H1 (cell line): ENCODE results near the gene AFF1. TPM values are rescaled to one million over a fixed set of nuclear protein-coding genes. Genes with fewer than 3 reads are reported as not detected.

Experiments
- CTCF ChIA-PET: fragments of 300-600 bp; sonication (Branson Sonifier 250); formaldehyde crosslinking; loops from one replicate; lab custom pipeline; 2021; ENCODE audit not compliant: partially characterized antibody; lab: Charles Lee
- POLR2A ChIA-PET: fragments of 300-600 bp; sonication (Branson Sonifier 250); formaldehyde crosslinking; loops from one replicate; lab custom pipeline; 2021; ENCODE audit warnings: inconsistent platforms; ENCODE audit not compliant: partially characterized antibody; lab: Charles Lee
- DNase-seq, 2 experiments: peaks; one replicate each; pipeline versions ENCODE4 v3.0.0 to v3.0.0-alpha.2; 2010 to 2022; ENCODE audit warnings: low spot score in 2 of 2, low read depth in 1 of 2, mixed read lengths in 1 of 2
- FAIRE-seq: peaks from 2 replicates; lab custom pipeline; 2011; peaks lifted over from hg19 to GRCh38; lab: Jason Lieb, UNC
- H2AFZ ChIP-seq: 2 replicates; pipeline ENCODE4 v1.8.1; 2012; ENCODE audit warnings: low read length, inconsistent platforms
- H2AK5ac ChIP-seq: 2 replicates; pipeline ENCODE4 v1.6.1; 2013; ENCODE audit warnings: low read depth, low read length
- H2BK120ac ChIP-seq: replicated peaks from 2 replicates; pipeline ENCODE3; 2013; ENCODE audit warnings: low read depth, low read length, inconsistent platforms
- H2BK12ac ChIP-seq: 2 replicates; pipeline ENCODE4 v1.6.1; 2013; ENCODE audit warnings: low read depth, low read length
- H2BK15ac ChIP-seq: 2 replicates; pipeline ENCODE4 v1.6.1; 2013; ENCODE audit warnings: low read length
- H2BK20ac ChIP-seq: 2 replicates; pipeline ENCODE4 v1.6.1; 2013; ENCODE audit warnings: low read length
- H2BK5ac ChIP-seq: 2 replicates; pipeline ENCODE4 v1.6.1; 2013; ENCODE audit warnings: low read depth, low read length
- H3K14ac ChIP-seq: 2 replicates; pipeline ENCODE4 v1.6.1; 2013; ENCODE audit warnings: inconsistent platforms; ENCODE audit not compliant: insufficient read length
- H3K18ac ChIP-seq: 2 replicates; pipeline ENCODE4 v1.6.1; 2013; ENCODE audit warnings: low read length; ENCODE audit errors: extremely low read depth
- H3K23ac ChIP-seq: 2 replicates; pipeline ENCODE4 v1.6.1; 2013; ENCODE audit warnings: inconsistent platforms; ENCODE audit not compliant: insufficient read length
- H3K23me2 ChIP-seq: 2 replicates; pipeline ENCODE4 v1.6.1; 2013; ENCODE audit warnings: low read depth, low read length
- H3K27ac ChIP-seq: 2 replicates; pipeline ENCODE4 v1.6.1; 2011; ENCODE audit warnings: low read depth, low read length, inconsistent platforms
- H3K27me3 ChIP-seq, 4 experiments: replicated peaks in 1 of 4; 1 replicate in 1 of 4; 2 replicates in 3 of 4; pipeline versions ENCODE4 v1.6.1 to v1.8.1; 2011 to 2013; ENCODE audit warnings: low read length in 3 of 4, mild to moderate bottlenecking in 3 of 4, inconsistent platforms in 2 of 4, mixed read lengths in 2 of 4, moderate library complexity in 1 of 4; ENCODE audit not compliant: control insufficient read depth in 3 of 4, insufficient read depth in 3 of 4; ENCODE audit errors: extremely low read depth in 1 of 4
- H3K36me3 ChIP-seq, 4 experiments: 2 replicates each; pipeline versions ENCODE4 v1.6.1 to v1.8.1; 2011 to 2013; ENCODE audit warnings: mild to moderate bottlenecking in 4 of 4, low read length in 3 of 4, moderate library complexity in 2 of 4, control low read depth in 1 of 4, inconsistent platforms in 1 of 4; ENCODE audit not compliant: insufficient read depth in 4 of 4, control insufficient read depth in 2 of 4
- H3K4ac ChIP-seq: replicated peaks from 2 replicates; pipeline ENCODE3; 2013; ENCODE audit warnings: low read length, low read depth, mixed read lengths, inconsistent platforms; ENCODE audit not compliant: insufficient read length
- H3K4me1 ChIP-seq, 4 experiments: replicated peaks in 1 of 4; 1 replicate in 1 of 4; 2 replicates in 3 of 4; pipeline versions ENCODE4 v1.6.1 to v1.8.1; 2011 to 2013; ENCODE audit warnings: low read length in 3 of 4, inconsistent platforms in 2 of 4, mixed read lengths in 1 of 4; ENCODE audit not compliant: insufficient read depth in 4 of 4, control insufficient read depth in 3 of 4
- H3K4me2 ChIP-seq, 2 experiments: 2 replicates each; pipeline versions ENCODE4 v1.6.1 to v1.8.1; 2011 to 2013; ENCODE audit warnings: low read depth in 2 of 2, low read length in 2 of 2, control low read depth in 1 of 2, inconsistent platforms in 1 of 2, mild to moderate bottlenecking in 1 of 2; ENCODE audit not compliant: insufficient read depth in 1 of 2
- H3K4me3 ChIP-seq, 4 experiments: fragments of 200-600, 300-600 bp in 1 of 4; sonication (generic), shearing (Covaris generic), sonication (Bioruptor Twin) in 1 of 4; 2 replicates each; pipeline versions ENCODE4 v1.5.1 to v1.8.1; 2011 to 2016; ENCODE audit warnings: low read length in 4 of 4, low read depth in 3 of 4, control low read depth in 2 of 4, inconsistent platforms in 2 of 4, mild to moderate bottlenecking in 2 of 4, mixed read lengths in 1 of 4, moderate library complexity in 1 of 4; ENCODE audit not compliant: insufficient read depth in 2 of 4; ENCODE audit errors: extremely low read depth in 1 of 4
- H3K56ac ChIP-seq: replicated peaks from 2 replicates; pipeline ENCODE3; 2013; ENCODE audit warnings: low read depth, mild to moderate bottlenecking, mixed read lengths, low read length, inconsistent platforms; ENCODE audit not compliant: insufficient read length
- H3K79me1 ChIP-seq: 2 replicates; pipeline ENCODE4 v1.6.1; 2013; ENCODE audit warnings: low read depth, low read length, control low read depth
- H3K79me2 ChIP-seq, 2 experiments: 2 replicates each; pipeline versions ENCODE4 v1.6.1 to v1.8.1; 2012 to 2013; ENCODE audit warnings: low read length in 2 of 2, mild to moderate bottlenecking in 2 of 2, inconsistent platforms in 1 of 2; ENCODE audit not compliant: insufficient read depth in 2 of 2, control insufficient read depth in 1 of 2
- H3K9ac ChIP-seq, 4 experiments: replicated peaks in 1 of 4; 1 replicate in 1 of 4; 2 replicates in 3 of 4; pipeline versions ENCODE4 v1.6.1 to v1.8.1; 2011 to 2013; ENCODE audit warnings: low read depth in 3 of 4, low read length in 3 of 4, control low read depth in 2 of 4, mild to moderate bottlenecking in 2 of 4, moderate library complexity in 2 of 4, inconsistent platforms in 1 of 4; ENCODE audit errors: extremely low read depth in 1 of 4
- H3K9me3 ChIP-seq, 2 experiments: 2 replicates each; pipeline versions ENCODE4 v1.6.1 to v1.8.1; 2012 to 2013; ENCODE audit warnings: mild to moderate bottlenecking in 2 of 2, moderate library complexity in 2 of 2, control low read depth in 1 of 2, inconsistent platforms in 1 of 2, low read depth in 1 of 2, low read length in 1 of 2, mixed read lengths in 1 of 2; ENCODE audit not compliant: insufficient read depth in 2 of 2
- H4K20me1 ChIP-seq, 2 experiments: replicated peaks in 1 of 2; 2 replicates each; pipeline versions ENCODE3 to v1.8.1; 2011 to 2013; ENCODE audit warnings: inconsistent platforms in 2 of 2, low read length in 2 of 2, mild to moderate bottlenecking in 1 of 2; ENCODE audit not compliant: insufficient read depth in 2 of 2, control insufficient read depth in 1 of 2
- H4K5ac ChIP-seq: 2 replicates; pipeline ENCODE4 v1.6.1; 2013; ENCODE audit warnings: low read length, low read depth, mixed read lengths, inconsistent platforms; ENCODE audit not compliant: insufficient read length
- H4K8ac ChIP-seq: 2 replicates; pipeline ENCODE4 v1.8.0; 2013; ENCODE audit warnings: mild to moderate bottlenecking, moderate library complexity, low read length, inconsistent platforms; ENCODE audit not compliant: insufficient read depth; ENCODE audit errors: extremely low read depth
- H4K91ac ChIP-seq: replicated peaks from 2 replicates; pipeline ENCODE3; 2013; ENCODE audit warnings: low read length, mixed read lengths, inconsistent platforms; ENCODE audit not compliant: insufficient read length
- CEBPB ChIP-seq: IDR thresholded peaks from 2 replicates; pipeline ENCODE4 v1.6.1; 2012; ENCODE audit warnings: low read depth, low read length
- HDAC6 ChIP-seq: IDR thresholded peaks from one replicate; pipeline ENCODE4 v1.7.1; 2012; ENCODE audit warnings: low read depth, mild to moderate bottlenecking, inconsistent platforms, low read length, moderate library complexity
- JUN ChIP-seq: IDR thresholded peaks from 2 replicates; pipeline ENCODE4 v1.6.1; 2011; ENCODE audit warnings: low read depth, mild to moderate bottlenecking, improper control_type of control experiment, low read length
- RNF2 ChIP-seq: fragments of 200-900, 300-1000 bp; sonication (generic); IDR thresholded peaks from 2 replicates; pipeline ENCODE4 v1.7.1; 2016; ENCODE audit warnings: borderline replicate concordance, low read depth, mild to moderate bottlenecking, antibody characterized with exemption, low read length; ENCODE audit not compliant: poor library complexity, severe bottlenecking; ENCODE audit errors: missing control alignments
- WGBS, 2 experiments: shearing (Covaris generic) in 1 of 2; methylation state at CpG; one replicate each; pipeline versions ENCODE4 v1.1.6 to v1.1.7; 2013 to 2015; ENCODE audit warnings: low lambda C conversion rate in 2 of 2, mixed read lengths in 2 of 2, inconsistent platforms in 1 of 2, low coverage in 1 of 2, missing lambda C conversion rate in 1 of 2; ENCODE audit not compliant: insufficient replicate concordance in 2 of 2, insufficient coverage in 1 of 2, insufficient read length in 1 of 2; ENCODE audit errors: extremely low coverage in 1 of 2, missing lambda C conversion rate in 1 of 2; 5-methylcytosine and 5-hydroxymethylcytosine counted together
- polyA plus RNA-seq, 7 experiments: library from polyadenylated mRNA; depleted of rRNA in 3 of 7; stranded (reverse) in 5 of 7; unstranded in 2 of 7; fragments of >200 nt in 5 of 7; fragments of 200-250 nt in 2 of 7; gene quantifications; 1 replicate in 5 of 7; 2 replicates in 1 of 7; 4 replicates in 1 of 7; pipeline versions ENCODE4 v1.2.1 to v1.2.3, GENCODE V29; 2011 to 2013; ENCODE audit warnings: missing spikeins in 2 of 7, mixed read lengths in 2 of 7
- total RNA-seq: library from RNA; stranded (reverse); fragmentation: NEBNext Ultra II Directional; extraction: Animal tissue kit (Norgen Biotek cat#: 25700); gene quantifications from 2 replicates; pipeline ENCODE4 v1.2.1, GENCODE V29; 2021

AFF1 gene
- total and polyA plus RNA-seq, 2 of the 8 experiments (the other 6 are each of a cell fraction or from before 2014, with no cell fraction given), result 14.8 to 85.5 TPM

DNA sequence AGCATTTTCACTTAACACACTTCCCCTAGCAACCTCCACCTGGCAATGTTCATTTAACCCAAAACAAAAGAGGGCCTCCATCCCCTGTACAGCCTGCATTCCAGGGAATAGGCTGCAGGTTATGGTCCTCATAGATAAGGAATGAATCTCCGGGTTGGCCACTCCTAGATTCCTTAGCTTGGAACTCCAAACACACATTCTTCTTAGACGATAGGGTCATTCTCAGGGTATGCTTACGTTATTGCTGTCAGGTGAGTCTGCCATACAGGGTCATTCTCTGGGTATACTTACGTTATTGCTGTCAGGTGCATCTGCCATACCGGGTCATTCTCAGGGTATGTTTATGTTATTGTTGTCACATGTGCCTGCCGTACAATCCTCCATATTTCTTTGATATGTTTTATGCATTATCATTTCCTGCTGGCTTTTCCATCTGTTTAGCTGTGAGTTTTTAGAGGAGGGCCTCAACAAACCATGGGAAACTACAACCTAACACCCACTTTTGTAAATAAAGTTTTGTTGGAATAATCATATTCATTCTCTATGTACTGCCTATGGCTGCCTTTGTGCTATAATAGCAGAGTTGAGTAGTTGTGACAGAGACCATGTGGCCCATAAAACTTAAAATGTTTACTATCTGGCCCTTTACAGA is 8.2 kb upstream of the AFF1 start:
- POLR2A ChIA-PET, result no interaction called here

More for the DNA sequence above, 8.2 kb upstream of the AFF1 start:
- CTCF ChIA-PET, result interaction anchor here (0.8 to 1.4 kb wide), 3 partner anchors 9 to 188 kb away, joined by 3 to 5 read pairs (median 3); no protein-coding TSS in a partner anchor
- Histone ChIP-seq H2BK15ac (no peak overlapping the region), H2AK5ac (no peak overlapping the region; the same call in 1 of the 2 replicates), H3K9ac (no peak overlapping the region), H3K79me1 (no peaks in the 10 kb centered on the region), H4K20me1 (no peaks in the 10 kb centered on the region), H3K56ac (no peak overlapping the region), H3K23me2 (no peaks in the 10 kb centered on the region), H2BK20ac (no peak overlapping the region), H3K14ac (no peak overlapping the region), H3K27ac (no peak overlapping the region), H3K79me2 (no peaks in the 10 kb centered on the region), H3K27me3 (no peaks in the 10 kb centered on the region), H4K91ac (no peak overlapping the region), H4K5ac (no peak overlapping the region), H3K36me3 (no peaks in the 10 kb centered on the region), H3K4ac (no peak overlapping the region), H2BK120ac (no peak overlapping the region), H3K9me3 (no peaks in the 10 kb centered on the region), H2BK5ac (no peak overlapping the region), H3K18ac (no peak overlapping the region), H3K4me2 (no peak overlapping the region), H3K4me3 (no peak overlapping the region), H2BK12ac (no peak overlapping the region), H2AFZ (no peak overlapping the region), H3K4me1 (no peaks in the 10 kb centered on the region), H4K8ac (no peak overlapping the region), H3K23ac (no peak overlapping the region)
- WGBS, 2 experiments, result 91% methylated on average over 6 of the region's 6 CpGs; no CpG with 5 or more reads in 1 of the 2 experiments
- FAIRE-seq, result no peak
- no peak for DNase-seq
- TF ChIP-seq JUN, result no peak
- TF ChIP-seq CEBPB, result no peak
- TF ChIP-seq HDAC6, result no peak
- no peak for TF ChIP-seq RNF2
